ENCODE data around the gene LRP11.

The LRP11 gene

DNA sequence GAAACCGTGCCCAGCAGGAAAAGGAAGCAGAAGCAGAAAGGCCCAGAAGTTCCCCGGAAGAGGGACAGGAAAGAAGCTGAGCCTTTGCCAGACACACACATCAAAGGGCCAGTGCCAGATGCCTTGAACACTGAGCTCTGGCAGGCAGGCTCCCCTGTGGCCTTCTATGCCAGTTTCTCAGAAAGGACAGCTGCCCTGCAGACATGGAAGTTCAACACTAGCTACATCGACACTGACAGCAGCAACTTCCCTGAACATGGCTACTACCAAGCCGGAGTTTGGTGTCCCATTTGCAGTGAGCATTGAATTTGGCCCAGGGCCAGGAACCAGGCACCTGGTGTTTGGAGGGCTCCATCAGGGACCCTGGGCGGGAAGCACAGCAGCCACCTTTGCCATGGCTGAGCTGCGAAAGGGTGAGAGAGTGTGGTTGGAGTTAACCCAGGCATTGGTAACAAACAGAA is 41.8 kb upstream of the LRP11 start:
- H3K36me3 ChIP-seq (ENCODE audit: control insufficient read depth in 5 of 5, insufficient read depth in 5 of 5, low read length in 5 of 5) = no peaks in the 10 kb centered on the region
- no peak overlapping the region for H3K27ac ChIP-seq (ENCODE audit: low read depth, low read length)
- H3K9me3 ChIP-seq (ENCODE audit: control insufficient read depth in 5 of 5, low read length in 5 of 5) = peaks cover 0 to 7% (median 0%) of the 10 kb centered on the region in 5 donors
- H3K9ac ChIP-seq (ENCODE audit: low read length in 5 of 5) = no peak overlapping the region
- no peak overlapping the region for H3K4me3 ChIP-seq (ENCODE audit: low read depth in 1 of 5, low read length in 5 of 5)
- H3K4me1 ChIP-seq (ENCODE audit: control insufficient read depth in 5 of 5, insufficient read depth in 5 of 5, low read length in 5 of 5) = peaks cover 6 to 19% (median 17%) of the 10 kb centered on the region in 5 donors
- no peaks in the 10 kb centered on the region for H3K27me3 ChIP-seq (ENCODE audit: control insufficient read depth in 5 of 5, insufficient read depth in 4 of 5, low read length in 5 of 5)

DNA sequence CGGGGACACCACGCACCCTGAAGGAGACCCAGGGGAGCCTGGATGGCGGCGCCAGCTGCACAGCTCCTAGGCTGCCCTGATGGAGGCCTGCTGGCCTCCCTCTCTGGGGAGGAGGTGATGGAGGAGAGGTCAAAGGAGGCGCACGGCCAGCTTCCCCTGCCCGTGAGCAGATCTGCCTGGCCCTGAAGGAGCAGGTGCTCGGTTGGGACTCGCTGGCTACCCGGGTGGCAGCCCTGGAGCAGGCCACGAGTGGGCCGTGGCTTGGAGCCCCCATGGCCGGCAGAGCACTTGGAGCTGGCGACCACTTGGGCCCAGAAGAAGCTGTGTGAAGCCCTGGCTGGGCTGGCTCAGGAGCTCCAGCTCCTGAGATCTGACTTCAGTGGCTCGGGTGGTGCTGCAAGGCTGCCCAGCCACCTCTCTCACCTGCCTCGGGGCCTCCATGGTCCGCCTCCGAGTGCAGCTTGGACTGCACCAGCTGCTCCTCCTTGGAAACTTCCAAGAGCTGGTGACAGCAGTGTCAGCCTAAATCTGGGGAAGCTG is 41.3 kb upstream of the LRP11 start:
- Histone ChIP-seq H3K9ac (ENCODE audit: low read length in 5 of 5) (no peak overlapping the region), H3K36me3 (ENCODE audit: control insufficient read depth in 5 of 5, insufficient read depth in 5 of 5, low read length in 5 of 5) (no peaks in the 10 kb centered on the region), H3K4me3 (ENCODE audit: low read depth in 1 of 5, low read length in 5 of 5) (no peak overlapping the region), H3K27ac (ENCODE audit: low read depth, low read length) (no peak overlapping the region), H3K27me3 (ENCODE audit: control insufficient read depth in 5 of 5, insufficient read depth in 4 of 5, low read length in 5 of 5) (no peaks in the 10 kb centered on the region), H3K4me1 (ENCODE audit: control insufficient read depth in 5 of 5, insufficient read depth in 5 of 5, low read length in 5 of 5) (peaks cover 6 to 19% (median 17%) of the 10 kb centered on the region in 5 donors), H3K9me3 (ENCODE audit: control insufficient read depth in 5 of 5, low read length in 5 of 5) (peaks cover 0 to 7% (median 0%) of the 10 kb centered on the region in 5 donors)

DNA sequence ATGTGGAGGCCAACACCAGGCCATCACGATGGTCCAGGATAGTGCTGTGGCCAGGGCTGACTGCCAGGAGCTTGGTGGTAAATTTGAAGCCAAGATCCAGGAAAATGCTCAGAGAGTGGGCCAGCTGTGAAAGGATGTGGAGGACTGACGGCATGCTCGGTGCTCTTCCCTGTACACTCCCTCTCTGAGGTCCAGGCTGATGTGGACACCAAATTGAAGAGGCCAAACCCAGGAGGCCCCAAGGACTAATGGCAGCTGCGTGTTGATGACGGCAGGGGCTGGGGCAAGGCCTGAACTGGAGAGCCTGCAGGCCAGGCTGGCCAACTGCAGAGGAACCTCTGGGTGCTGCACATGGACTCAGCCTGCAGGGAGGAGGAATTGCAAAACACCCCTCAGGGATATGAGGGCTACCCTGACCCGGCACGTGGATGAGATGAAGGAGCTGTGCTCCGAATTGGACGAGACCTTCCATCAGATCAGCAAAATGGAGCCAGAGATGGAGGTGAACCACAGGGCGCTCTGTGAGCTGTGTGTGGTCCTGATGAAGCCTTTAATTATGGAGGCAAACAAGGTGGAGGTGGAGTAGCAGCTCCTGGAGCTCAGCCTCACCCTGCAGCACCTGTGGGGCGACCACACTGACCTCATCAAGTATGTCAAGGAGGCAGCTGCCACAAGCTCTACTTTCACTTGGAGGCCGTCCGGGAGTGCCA is 40.7 kb upstream of the LRP11 start:
- Histone ChIP-seq H3K36me3 (ENCODE audit: control insufficient read depth in 5 of 5, insufficient read depth in 5 of 5, low read length in 5 of 5) (no peaks in the 10 kb centered on the region), H3K9me3 (ENCODE audit: control insufficient read depth in 5 of 5, low read length in 5 of 5) (peaks cover 0 to 7% (median 0%) of the 10 kb centered on the region in 5 donors)

DNA sequence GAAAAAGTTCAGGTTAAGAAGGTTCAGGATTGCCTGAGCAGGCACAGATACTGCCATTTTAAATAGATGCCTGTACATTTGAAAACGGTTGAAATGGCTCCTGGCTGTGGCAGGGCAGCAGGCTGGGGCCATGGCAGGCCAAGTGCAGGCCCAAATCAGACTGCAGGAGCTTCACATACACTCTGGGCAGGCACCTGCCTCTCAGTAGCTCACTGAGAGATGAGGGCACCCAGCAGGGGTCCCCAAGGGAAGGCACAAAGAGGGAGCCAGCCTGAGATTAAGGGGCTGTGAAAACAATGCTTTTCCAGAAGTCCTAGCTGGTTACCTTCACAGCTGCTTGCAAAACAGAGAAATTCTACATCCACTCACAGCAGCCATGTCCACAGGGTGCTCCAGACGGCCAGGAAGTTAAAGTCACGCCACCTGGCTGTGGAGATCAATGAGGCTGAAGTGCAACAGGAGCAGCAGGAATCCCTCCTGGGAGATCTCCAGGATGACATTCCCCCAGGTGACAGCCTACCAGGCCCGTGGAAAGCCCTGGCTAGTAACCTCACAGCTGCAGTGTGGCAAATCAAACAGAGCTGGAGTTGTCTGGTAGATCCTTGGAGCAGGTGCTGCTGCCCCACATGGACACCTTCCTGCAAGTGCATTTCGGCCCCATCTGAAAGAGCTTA is 39.9 kb upstream of the LRP11 start:
- H3K4me1 ChIP-seq (ENCODE audit: control insufficient read depth in 5 of 5, insufficient read depth in 5 of 5, low read length in 5 of 5) = peaks cover 8 to 19% (median 17%) of the 10 kb centered on the region in 5 donors
- no peaks in the 10 kb centered on the region for H3K36me3 ChIP-seq (ENCODE audit: control insufficient read depth in 5 of 5, insufficient read depth in 5 of 5, low read length in 5 of 5)
- no peaks in the 10 kb centered on the region for H3K27me3 ChIP-seq (ENCODE audit: control insufficient read depth in 5 of 5, insufficient read depth in 4 of 5, low read length in 5 of 5)
- H3K9ac ChIP-seq (ENCODE audit: low read length in 5 of 5) = no peak overlapping the region
- H3K4me3 ChIP-seq (ENCODE audit: low read depth in 1 of 5, low read length in 5 of 5) = no peak overlapping the region
- peaks cover 0 to 7% (median 0%) of the 10 kb centered on the region in 5 donors for H3K9me3 ChIP-seq (ENCODE audit: control insufficient read depth in 5 of 5, low read length in 5 of 5)
- H3K27ac ChIP-seq (ENCODE audit: low read depth, low read length) = no peak overlapping the region

More for the DNA sequence above, 40.7 kb upstream of the LRP11 start:
- Histone ChIP-seq H3K27me3 (ENCODE audit: control insufficient read depth in 5 of 5, insufficient read depth in 4 of 5, low read length in 5 of 5) (no peaks in the 10 kb centered on the region), H3K9ac (ENCODE audit: low read length in 5 of 5) (no peak overlapping the region), H3K4me1 (ENCODE audit: control insufficient read depth in 5 of 5, insufficient read depth in 5 of 5, low read length in 5 of 5) (peaks cover 8 to 19% (median 17%) of the 10 kb centered on the region in 5 donors), H3K27ac (ENCODE audit: low read depth, low read length) (no peak overlapping the region), H3K4me3 (ENCODE audit: low read depth in 1 of 5, low read length in 5 of 5) (no peak overlapping the region)

DNA sequence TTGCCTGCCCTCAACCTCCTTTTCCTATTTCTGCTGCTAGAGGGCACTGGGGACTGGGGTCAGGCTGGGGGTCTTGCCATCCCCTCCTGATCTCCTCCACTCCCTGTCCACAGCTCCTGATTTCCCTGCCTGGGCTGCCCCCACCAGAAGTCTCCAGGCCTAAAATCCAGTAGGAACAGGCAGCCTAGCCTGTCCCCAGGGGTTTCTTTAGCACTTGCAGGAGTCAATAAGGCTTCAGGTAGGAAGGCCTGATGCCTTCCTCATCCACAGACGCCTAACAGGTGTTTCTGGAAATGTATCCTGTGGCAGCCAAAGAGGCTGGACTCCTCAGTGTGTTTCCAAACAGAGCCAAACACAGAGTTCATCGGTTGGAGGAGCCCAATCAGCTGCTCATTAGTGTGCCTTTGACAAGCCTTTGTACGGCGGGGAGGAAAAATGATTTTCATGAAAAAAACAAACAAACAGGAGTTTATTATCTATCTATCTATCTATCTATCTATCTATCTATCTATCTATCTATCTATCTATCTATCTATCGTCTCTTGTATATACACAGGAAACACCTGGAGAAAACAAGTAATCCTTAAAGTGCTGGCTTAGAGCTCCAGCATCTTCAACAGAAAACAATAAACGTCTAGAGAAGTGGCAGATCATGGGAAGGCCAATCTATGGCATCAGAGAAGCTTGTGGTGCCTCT is 37.4 kb upstream of the LRP11 start:
- Histone ChIP-seq H3K9ac (ENCODE audit: low read length in 5 of 5) (no peak overlapping the region), H3K4me3 (ENCODE audit: low read depth in 1 of 5, low read length in 5 of 5) (no peak overlapping the region), H3K36me3 (ENCODE audit: control insufficient read depth in 5 of 5, insufficient read depth in 5 of 5, low read length in 5 of 5) (no peaks in the 10 kb centered on the region), H3K4me1 (ENCODE audit: control insufficient read depth in 5 of 5, insufficient read depth in 5 of 5, low read length in 5 of 5) (peaks cover 8 to 34% (median 32%) of the 10 kb centered on the region in 5 donors), H3K27me3 (ENCODE audit: control insufficient read depth in 5 of 5, insufficient read depth in 4 of 5, low read length in 5 of 5) (no peaks in the 10 kb centered on the region), H3K9me3 (ENCODE audit: control insufficient read depth in 5 of 5, low read length in 5 of 5) (no peaks in the 10 kb centered on the region), H3K27ac (ENCODE audit: low read depth, low read length) (no peak overlapping the region)

DNA sequence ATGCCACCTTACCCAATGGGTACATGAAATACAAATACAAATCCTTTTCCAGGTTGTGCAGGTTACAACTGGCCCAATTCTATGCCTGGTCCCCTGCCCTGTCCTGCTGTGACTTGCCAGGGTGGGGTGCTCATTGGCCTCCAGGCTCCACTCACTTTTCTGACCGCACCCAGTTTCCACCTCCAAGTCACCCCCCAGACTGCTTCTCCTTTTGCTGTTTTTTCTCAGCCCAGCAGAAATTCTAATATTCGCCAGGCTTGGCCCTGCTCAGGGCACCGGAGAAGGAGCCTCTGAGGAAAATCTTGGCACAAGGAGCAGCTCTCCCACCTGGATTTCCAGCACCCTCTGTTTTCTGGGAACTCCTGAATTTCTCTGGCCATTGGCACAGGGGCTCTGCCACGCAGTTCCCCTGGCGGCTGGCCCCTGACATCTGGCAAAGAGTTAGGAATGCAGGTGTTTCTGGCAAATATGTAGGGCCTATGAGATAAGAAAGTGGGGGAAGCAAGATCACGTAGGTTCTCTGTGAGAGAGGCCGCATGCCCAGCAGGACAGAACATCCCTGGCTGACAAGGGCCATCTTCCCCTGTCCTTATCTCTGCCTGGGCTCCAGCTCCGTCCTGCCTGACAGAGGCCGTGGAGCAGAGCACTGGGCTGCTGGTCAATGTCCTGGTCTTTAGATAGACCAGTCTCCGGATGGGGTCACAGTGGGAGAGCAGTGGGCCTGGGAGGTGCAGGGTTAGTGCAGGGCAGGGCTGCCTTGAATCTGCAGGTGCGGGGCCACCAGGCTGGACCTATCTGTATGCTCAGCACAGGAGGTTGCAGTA is 36.7 kb upstream of the LRP11 start:
- H3K27ac ChIP-seq (ENCODE audit: low read depth, low read length) = no peak overlapping the region

DNA sequence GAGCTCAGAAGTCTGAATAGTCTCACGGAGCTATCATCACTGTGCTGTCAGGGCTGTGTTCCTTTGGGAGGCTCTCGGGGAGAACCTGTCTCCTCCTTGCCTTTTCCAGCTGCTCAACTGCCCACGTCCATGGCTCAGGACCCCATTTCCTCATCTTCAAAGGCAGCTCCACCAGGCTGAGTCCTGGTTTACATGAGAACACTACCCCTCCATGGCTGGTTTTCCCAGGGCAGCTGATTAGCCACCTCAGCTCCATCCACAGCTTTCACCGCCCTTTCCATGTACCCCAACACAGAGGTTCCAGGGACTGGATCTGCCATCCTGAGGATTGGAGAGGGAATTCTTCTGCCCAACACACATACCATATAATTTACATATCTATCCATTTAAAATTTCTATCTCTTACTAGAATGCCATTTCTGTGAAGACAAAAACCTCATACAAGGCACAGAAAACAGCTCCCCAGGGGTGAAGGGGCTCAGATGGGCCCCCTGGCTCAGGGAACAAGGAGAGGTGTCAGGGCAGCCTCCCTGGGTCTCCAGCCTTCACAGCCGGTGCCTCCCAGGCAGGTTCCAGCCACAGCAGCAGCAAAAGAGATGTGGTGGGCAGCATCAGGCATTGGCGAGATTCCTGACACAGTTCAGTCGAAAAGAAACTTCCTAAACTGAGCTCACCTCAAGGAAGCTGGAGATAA is 35.9 kb upstream of the LRP11 start:
- Histone ChIP-seq H3K36me3 (ENCODE audit: control insufficient read depth in 5 of 5, insufficient read depth in 5 of 5, low read length in 5 of 5) (no peaks in the 10 kb centered on the region), H3K27me3 (ENCODE audit: control insufficient read depth in 5 of 5, insufficient read depth in 4 of 5, low read length in 5 of 5) (no peaks in the 10 kb centered on the region), H3K4me3 (ENCODE audit: low read depth in 1 of 5, low read length in 5 of 5) (no peak overlapping the region), H3K4me1 (ENCODE audit: control insufficient read depth in 5 of 5, insufficient read depth in 5 of 5, low read length in 5 of 5) (peaks cover 13 to 35% (median 33%) of the 10 kb centered on the region in 5 donors), H3K9ac (ENCODE audit: low read length in 5 of 5) (no peak overlapping the region), H3K9me3 (ENCODE audit: control insufficient read depth in 5 of 5, low read length in 5 of 5) (no peaks in the 10 kb centered on the region), H3K27ac (ENCODE audit: low read depth, low read length) (no peak overlapping the region)

More for the DNA sequence above, 36.7 kb upstream of the LRP11 start:
- Histone ChIP-seq H3K4me3 (ENCODE audit: low read depth in 1 of 5, low read length in 5 of 5) (no peak overlapping the region), H3K9me3 (ENCODE audit: control insufficient read depth in 5 of 5, low read length in 5 of 5) (no peaks in the 10 kb centered on the region), H3K36me3 (ENCODE audit: control insufficient read depth in 5 of 5, insufficient read depth in 5 of 5, low read length in 5 of 5) (no peaks in the 10 kb centered on the region), H3K27me3 (ENCODE audit: control insufficient read depth in 5 of 5, insufficient read depth in 4 of 5, low read length in 5 of 5) (no peaks in the 10 kb centered on the region), H3K9ac (ENCODE audit: low read length in 5 of 5) (no peak overlapping the region), H3K4me1 (ENCODE audit: control insufficient read depth in 5 of 5, insufficient read depth in 5 of 5, low read length in 5 of 5) (peaks cover 9 to 34% (median 32%) of the 10 kb centered on the region in 5 donors)

DNA sequence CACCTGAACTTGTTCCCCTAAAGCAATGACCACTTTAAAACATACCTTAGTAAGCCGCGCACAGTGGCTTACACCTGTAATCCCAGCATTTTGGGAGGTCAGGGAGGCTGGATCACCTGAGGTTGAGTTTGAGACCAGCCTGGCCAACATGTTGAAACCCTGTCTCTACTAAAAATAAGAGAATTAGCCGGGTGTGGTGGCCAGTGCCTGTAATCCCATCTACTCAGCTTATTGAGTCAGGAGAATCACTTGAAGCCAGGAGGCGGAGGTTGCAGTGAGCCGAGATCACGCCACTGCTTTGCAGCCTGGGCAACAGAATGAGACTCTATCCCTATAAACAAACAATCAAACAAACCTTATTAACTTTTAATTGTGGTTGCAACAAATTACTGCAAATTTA is 35.3 kb upstream of the LRP11 start:
- H3K4me1 ChIP-seq (ENCODE audit: control insufficient read depth in 5 of 5, insufficient read depth in 5 of 5, low read length in 5 of 5) = peaks cover 14 to 40% (median 38%) of the 10 kb centered on the region in 5 donors
- H3K9ac ChIP-seq (ENCODE audit: low read length in 5 of 5) = no peak overlapping the region
- no peaks in the 10 kb centered on the region for H3K9me3 ChIP-seq (ENCODE audit: control insufficient read depth in 5 of 5, low read length in 5 of 5)
- H3K4me3 ChIP-seq (ENCODE audit: low read depth in 1 of 5, low read length in 5 of 5) = no peak overlapping the region
- H3K27me3 ChIP-seq (ENCODE audit: control insufficient read depth in 5 of 5, insufficient read depth in 4 of 5, low read length in 5 of 5) = no peaks in the 10 kb centered on the region
- H3K36me3 ChIP-seq (ENCODE audit: control insufficient read depth in 5 of 5, insufficient read depth in 5 of 5, low read length in 5 of 5) = no peaks in the 10 kb centered on the region
- H3K27ac ChIP-seq (ENCODE audit: low read depth, low read length) = no peak overlapping the region

DNA sequence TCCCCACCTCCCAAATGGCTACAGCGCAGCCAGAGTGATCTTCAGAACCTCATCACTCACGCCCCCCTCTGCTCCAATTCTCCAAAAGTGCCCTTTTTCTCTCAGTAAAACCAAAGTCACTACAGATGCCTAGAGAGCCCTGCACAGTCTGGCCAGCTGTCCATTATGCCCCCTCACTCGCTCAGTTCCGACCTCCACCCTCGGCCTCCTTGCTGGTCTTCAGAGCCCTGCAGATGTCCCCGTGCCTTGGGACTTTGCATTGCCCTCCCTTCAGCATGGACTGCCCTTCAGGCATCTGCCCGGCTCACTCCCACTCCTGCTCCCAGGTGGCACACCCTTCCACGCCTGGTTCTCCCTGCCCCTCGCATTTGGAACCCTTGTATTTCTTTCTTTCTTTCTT is 34.8 kb upstream of the LRP11 start:
- H3K36me3 ChIP-seq (ENCODE audit: control insufficient read depth in 5 of 5, insufficient read depth in 5 of 5, low read length in 5 of 5) = no peaks in the 10 kb centered on the region
- H3K9ac ChIP-seq (ENCODE audit: low read length in 5 of 5) = no peak overlapping the region
- H3K4me1 ChIP-seq (ENCODE audit: control insufficient read depth in 5 of 5, insufficient read depth in 5 of 5, low read length in 5 of 5) = peaks cover 14 to 41% (median 38%) of the 10 kb centered on the region in 5 donors
- H3K27ac ChIP-seq (ENCODE audit: low read depth, low read length) = no peak overlapping the region
- no peaks in the 10 kb centered on the region for H3K27me3 ChIP-seq (ENCODE audit: control insufficient read depth in 5 of 5, insufficient read depth in 4 of 5, low read length in 5 of 5)
- H3K9me3 ChIP-seq (ENCODE audit: control insufficient read depth in 5 of 5, low read length in 5 of 5) = no peaks in the 10 kb centered on the region
- H3K4me3 ChIP-seq (ENCODE audit: low read depth in 1 of 5, low read length in 5 of 5) = no peak overlapping the region
